Stimulated activated CD4-positive, alpha-beta T cell treated with anti-CD3 and anti-CD28 coated beads, Interleukin-4, amount 100 ng/mL, for 48 hours (primary cell): ENCODE measurements around the gene HSP90B1.

ENCODE experiments used
- DNase-seq, 2 donors: peaks; one replicate each; pipeline ENCODE4 v3.0.0-alpha.2; 2020; ENCODE audit warnings: low read depth in 2 of 2

HSP90B1 gene

GRCh38 chr12:103930034-103930786 is at the start of gene HSP90B1:
Gene HSP90B1 (plus strand): TSS chr12:103930410. CDS start chr12:103930516, 106 bp downstream.
- peak; percentile 98 to 99 for DNase-seq

GRCh38 chr12:103881261-103881660 is 48.9 kb upstream of the HSP90B1 start:
- no peak for DNase-seq

- no peak for DNase-seq
Measured at GRCh38 chr12:103882861-103883596, 47.2 kb upstream of the HSP90B1 start.

- DNase-seq, result no peak
Measured at GRCh38 chr12:103883908-103884307, 46.3 kb upstream of the HSP90B1 start.

- no peak for DNase-seq
Measured at GRCh38 chr12:103884316-103884715, 45.9 kb upstream of the HSP90B1 start.

GRCh38 chr12:103886195-103886797 is 43.9 kb upstream of the HSP90B1 start:
- DNase-seq, result no peak

GRCh38 chr12:103887738-103888137 is 42.5 kb upstream of the HSP90B1 start:
- no peak for DNase-seq

- no peak for DNase-seq
Measured at GRCh38 chr12:103897316-103897715, 32.9 kb upstream of the HSP90B1 start.

GRCh38 chr12:103901518-103902173 is 28.6 kb upstream of the HSP90B1 start:
- DNase-seq, result no peak

GRCh38 chr12:103903993-103904392 is 26.2 kb upstream of the HSP90B1 start:
- no peak for DNase-seq

GRCh38 chr12:103905730-103906349 is 24.4 kb upstream of the HSP90B1 start:
- DNase-seq, result no peak

GRCh38 chr12:103908246-103908541 is 22.0 kb upstream of the HSP90B1 start:
- DNase-seq, result no peak

GRCh38 chr12:103908877-103909276 is 21.3 kb upstream of the HSP90B1 start:
- no peak for DNase-seq

- DNase-seq, result no peak
Measured at GRCh38 chr12:103909811-103910210, 20.4 kb upstream of the HSP90B1 start.

GRCh38 chr12:103912069-103912468 is 18.1 kb upstream of the HSP90B1 start:
- DNase-seq, result no peak

- DNase-seq, result no peak
Measured at GRCh38 chr12:103913100-103913499, 17.1 kb upstream of the HSP90B1 start.

- no peak for DNase-seq
Measured at GRCh38 chr12:103915306-103915705, 14.9 kb upstream of the HSP90B1 start.

GRCh38 chr12:103917873-103918272 is 12.3 kb upstream of the HSP90B1 start:
- DNase-seq, result no peak

- peak; percentile 36 to 50 for DNase-seq
Measured at GRCh38 chr12:103924761-103925641, 5.2 kb upstream of the HSP90B1 start.

GRCh38 chr12:103928682-103929045 is 1.5 kb upstream of the HSP90B1 start:
- peak in 1 of 2 donors; percentile 22 for DNase-seq
